HuH-7 (cell line): Measurements from ENCODE around the gene CNKSR3.

ENCODE experiments used
- DNase-seq: peaks from one replicate; pipeline ENCODE4 v3.0.0; 2011; ENCODE audit warnings: low spot score

Gene CNKSR3

GRCh38 chr6:154381548-154381947 is 128.9 kb downstream of the CNKSR3 start:
- no peak for DNase-seq

GRCh38 chr6:154380741-154381140 is 129.7 kb downstream of the CNKSR3 start:
- no peak for DNase-seq

GRCh38 chr6:154379585-154379984 is 130.9 kb downstream of the CNKSR3 start:
- DNase-seq: no peak

GRCh38 chr6:154378518-154378917 is 132.0 kb downstream of the CNKSR3 start:
- DNase-seq: peak; percentile 35

GRCh38 chr6:154377726-154378125 is 132.8 kb downstream of the CNKSR3 start:
- no peak for DNase-seq

GRCh38 chr6:154373971-154374370 is 136.5 kb downstream of the CNKSR3 start:
- no peak for DNase-seq

GRCh38 chr6:154371281-154371680 is 139.2 kb downstream of the CNKSR3 start:
- no peak for DNase-seq

GRCh38 chr6:154370545-154370944 is 139.9 kb downstream of the CNKSR3 start:
- DNase-seq: peak; percentile 34

GRCh38 chr6:154367839-154368695 is 142.4 kb downstream of the CNKSR3 start:
- no peak for DNase-seq

- no peak for DNase-seq
Measured at GRCh38 chr6:154367336-154367735, 143.1 kb downstream of the CNKSR3 start.

GRCh38 chr6:154363821-154364220 is 146.7 kb downstream of the CNKSR3 start:
- DNase-seq: no peak

GRCh38 chr6:154361476-154361875 is 149.0 kb downstream of the CNKSR3 start:
- DNase-seq: no peak

- no peak for DNase-seq
Measured at GRCh38 chr6:154360476-154360875, 150.0 kb downstream of the CNKSR3 start.

- DNase-seq: no peak
Measured at GRCh38 chr6:154359679-154360078, 150.8 kb downstream of the CNKSR3 start.

- DNase-seq: no peak
Measured at GRCh38 chr6:154359161-154359574, 151.3 kb downstream of the CNKSR3 start.

- no peak for DNase-seq
Measured at GRCh38 chr6:154358019-154358545, 152.4 kb downstream of the CNKSR3 start.

- no peak for DNase-seq
Measured at GRCh38 chr6:154356690-154357089, 153.8 kb downstream of the CNKSR3 start, which contains the start of gene IPCEF1. Gene IPCEF1 (minus strand): TSS chr6:154356803. CDS start chr6:154265947, 90,856 bp downstream.

GRCh38 chr6:154356113-154356512 is 154.4 kb downstream of the CNKSR3 start:
- DNase-seq: no peak

GRCh38 chr6:154354265-154354777 is 156.2 kb downstream of the CNKSR3 start:
- DNase-seq: no peak

- DNase-seq: no peak
Measured at GRCh38 chr6:154353626-154354025, 156.9 kb downstream of the CNKSR3 start.

GRCh38 chr6:154352898-154353585 is 157.4 kb downstream of the CNKSR3 start:
- no peak for DNase-seq

- no peak for DNase-seq
Measured at GRCh38 chr6:154350293-154350692, 160.2 kb downstream of the CNKSR3 start.

- no peak for DNase-seq
Measured at GRCh38 chr6:154347981-154348380, 162.5 kb downstream of the CNKSR3 start.
